ENCODE results near the gene TMEM141.
"Not testable (repeated sequence)": the region's sequence is repeated elsewhere in the genome, so short reads cannot be mapped to it uniquely, and the experiment has no call there.

The TMEM141 gene

DNA sequence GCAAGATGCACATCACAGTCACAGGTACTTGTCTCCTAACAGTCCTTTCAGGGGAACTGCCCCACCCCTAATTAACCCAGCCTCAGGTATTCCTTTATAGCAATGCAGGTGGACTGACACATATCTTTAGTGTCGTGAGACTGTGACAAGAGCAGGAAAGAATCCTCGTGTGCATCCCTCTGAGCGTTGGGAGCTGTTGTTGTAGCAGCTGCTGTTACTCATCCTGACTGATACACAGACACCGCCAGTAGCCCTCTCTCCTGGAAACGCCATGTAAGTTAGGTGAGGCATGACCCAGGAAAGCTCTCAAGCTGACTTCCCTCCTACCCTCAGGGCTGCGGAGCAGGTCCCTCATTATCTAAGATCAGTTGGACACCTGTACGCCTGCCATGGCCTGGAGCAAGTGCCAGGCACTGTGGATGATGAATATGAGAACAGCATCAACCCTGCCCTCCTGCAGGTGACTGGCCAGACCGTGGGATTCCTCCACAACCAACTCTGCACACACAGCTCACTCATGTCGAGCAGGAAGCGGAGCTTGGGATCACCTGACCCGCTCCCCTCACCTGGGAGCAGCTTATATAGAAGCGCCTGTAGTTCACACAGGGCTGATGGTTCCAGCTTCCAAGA, 16.6 kb upstream of the TMEM141 start:
- no peak for DNase-seq

DNA sequence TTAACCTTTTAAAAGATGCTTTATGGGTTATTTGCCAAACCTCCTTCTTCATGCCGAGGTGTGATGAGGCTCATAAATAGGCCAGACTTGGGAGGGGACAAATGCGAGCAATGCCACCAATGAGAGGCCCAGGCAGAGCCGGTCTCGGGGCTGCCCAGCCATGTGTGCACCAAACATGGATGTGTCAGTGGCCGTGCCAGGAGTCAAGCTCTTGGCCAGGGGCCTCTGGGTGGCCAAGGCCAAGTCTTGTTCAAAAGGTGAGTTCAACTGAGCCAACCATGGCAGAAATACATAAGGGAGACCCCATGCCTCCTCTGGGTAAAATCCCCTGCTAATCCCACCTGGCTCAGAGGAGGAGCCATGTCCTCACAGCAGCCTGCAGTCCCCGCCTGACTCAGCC, 16.0 kb upstream of the TMEM141 start:
- no peak for DNase-seq

GRCh38 chr9:136776947-136777346, 14.2 kb upstream of the TMEM141 start:
- DNase-seq, result no peak

DNA sequence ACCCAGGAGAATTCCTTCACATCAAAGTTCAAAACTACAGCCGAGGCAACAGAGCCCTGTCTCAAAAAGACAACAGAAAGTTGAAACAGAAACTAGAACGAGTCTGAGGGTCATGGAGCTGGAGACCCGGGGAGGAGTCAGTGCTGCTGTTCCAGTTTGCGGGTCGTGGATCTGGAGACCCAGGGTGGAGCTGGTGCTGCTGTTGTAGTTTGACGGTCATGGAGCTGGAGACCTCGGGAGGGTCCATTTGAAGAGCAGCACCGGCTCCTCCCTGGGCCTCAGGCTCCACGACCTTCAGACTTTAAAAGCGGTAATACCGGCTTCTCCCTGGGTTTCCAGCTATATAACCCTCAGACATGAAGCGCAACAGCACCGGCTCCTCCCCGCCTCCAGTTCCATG, 13.8 kb upstream of the TMEM141 start:
- DNase-seq, result no peak

GRCh38 chr9:136779808-136780207, 11.3 kb upstream of the TMEM141 start:
- no peak for DNase-seq

GRCh38 chr9:136782452-136782851, 8.7 kb upstream of the TMEM141 start:
- no peak for DNase-seq

DNA sequence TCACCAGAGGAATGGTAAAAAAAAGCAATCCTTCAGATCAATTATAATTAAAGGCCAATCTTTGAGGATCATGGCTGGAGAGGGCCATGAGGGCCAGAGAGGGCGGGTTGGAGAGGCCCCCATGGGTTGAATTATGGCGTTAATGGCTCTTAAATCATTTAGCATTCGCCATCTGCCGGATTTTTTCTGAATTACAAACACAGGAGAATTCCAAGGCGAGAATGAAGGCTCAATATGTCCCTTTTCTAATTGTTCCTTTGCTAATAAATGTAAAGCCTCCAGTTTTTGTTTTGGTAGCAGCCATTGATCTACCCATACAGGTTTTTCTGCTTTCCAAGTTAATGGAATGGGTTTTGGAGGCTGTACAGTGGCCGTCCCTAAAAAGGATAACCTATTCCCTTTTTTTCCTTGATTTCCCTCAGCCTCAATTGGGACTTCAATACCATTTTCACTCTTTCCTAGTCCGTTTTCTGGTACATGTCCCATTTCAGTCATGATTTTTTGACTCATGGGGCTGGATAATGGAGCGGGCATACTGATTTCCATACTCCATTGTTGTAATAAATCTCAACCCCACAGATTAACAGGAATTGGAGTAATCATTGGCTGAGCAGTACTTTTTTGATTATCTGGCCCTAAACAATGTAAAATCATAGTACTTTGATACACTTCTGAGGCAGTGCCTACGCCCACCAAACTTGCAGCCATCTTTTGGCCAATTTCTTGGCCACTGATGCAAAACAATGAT, 6.7 kb upstream of the TMEM141 start:
- DNase-seq, result no peak

DNA sequence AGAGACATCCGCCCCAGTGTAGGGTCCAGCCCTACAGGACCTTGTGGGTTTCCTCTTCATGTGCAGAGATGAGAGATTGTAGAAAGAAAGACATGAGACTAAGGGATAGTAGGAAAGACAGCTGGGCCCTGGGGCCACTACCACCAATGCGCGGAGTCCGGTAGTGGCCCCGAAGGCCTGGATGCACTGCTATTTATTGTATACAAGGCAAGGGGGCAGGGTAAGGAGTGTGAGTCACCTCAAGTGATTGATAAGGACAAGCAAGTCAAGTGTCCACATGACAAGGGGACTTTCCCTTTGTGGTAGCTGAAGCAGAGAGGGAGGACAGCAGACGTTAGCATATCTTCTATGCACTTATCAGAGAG, 6.2 kb upstream of the TMEM141 start:
- DNase-seq, result no peak

GRCh38 chr9:136785565-136786355, 5.4 kb upstream of the TMEM141 start:
- not testable (repeated sequence) for DNase-seq

DNA sequence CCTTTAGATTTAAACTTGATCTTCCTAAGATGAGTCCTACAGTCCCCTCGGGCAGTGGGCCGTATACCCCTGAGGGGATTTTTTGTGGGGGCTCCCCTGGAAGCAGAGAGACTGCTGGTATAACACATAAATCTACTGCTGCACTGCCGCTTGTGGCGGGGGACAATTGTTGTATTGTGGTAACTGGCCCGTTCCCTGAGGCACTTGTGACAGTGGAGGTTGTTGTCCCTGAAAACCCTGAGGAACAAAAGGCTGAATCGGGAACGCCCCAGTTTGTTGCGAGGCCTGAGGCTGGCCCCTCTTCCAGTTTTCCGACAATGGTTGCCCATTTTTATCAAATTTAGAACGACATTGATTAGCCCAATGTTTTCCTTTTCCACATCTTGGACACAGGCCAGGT, 4.7 kb upstream of the TMEM141 start:
- DNase-seq, result no peak

GRCh38 chr9:136786983-136787382, 4.2 kb upstream of the TMEM141 start:
- DNase-seq, result not testable (repeated sequence)

DNA sequence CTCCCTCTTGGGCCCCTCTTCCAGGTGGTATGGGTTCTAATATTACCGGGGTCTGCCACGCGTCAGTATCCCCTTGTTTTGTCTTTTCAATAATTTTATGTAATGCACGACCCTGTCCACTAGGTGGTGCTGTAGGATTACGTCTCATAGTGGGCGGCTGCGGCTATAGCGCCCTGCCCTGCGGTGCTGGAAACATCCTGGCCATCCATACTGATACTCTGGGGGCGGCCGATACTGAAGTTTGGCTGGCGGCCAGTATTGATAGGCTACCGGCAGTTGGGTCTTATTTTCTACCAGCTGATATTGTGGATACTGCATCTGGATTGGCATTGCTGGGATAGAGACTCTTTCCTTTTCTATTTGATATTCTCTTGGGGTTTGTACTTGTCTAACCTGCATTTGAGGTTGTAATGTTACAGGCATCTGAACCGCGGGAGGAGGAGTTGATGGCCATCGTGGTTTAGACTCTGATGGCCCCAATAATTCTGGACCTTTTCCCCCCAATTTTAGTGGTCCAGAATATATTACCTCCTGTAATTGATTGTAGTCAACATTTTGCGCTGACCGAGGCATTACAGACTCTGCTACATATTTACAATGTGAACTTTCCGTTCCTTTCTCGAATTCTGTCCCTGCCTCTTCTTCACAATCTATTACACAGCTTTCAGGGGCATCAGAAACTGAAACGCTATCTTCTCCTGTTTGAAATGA, 3.3 kb upstream of the TMEM141 start:
- peak; percentile 43 to 55 for DNase-seq

GRCh38 chr9:136788644-136789522, 2.3 kb upstream of the TMEM141 start:
- not testable (repeated sequence) for DNase-seq

DNA sequence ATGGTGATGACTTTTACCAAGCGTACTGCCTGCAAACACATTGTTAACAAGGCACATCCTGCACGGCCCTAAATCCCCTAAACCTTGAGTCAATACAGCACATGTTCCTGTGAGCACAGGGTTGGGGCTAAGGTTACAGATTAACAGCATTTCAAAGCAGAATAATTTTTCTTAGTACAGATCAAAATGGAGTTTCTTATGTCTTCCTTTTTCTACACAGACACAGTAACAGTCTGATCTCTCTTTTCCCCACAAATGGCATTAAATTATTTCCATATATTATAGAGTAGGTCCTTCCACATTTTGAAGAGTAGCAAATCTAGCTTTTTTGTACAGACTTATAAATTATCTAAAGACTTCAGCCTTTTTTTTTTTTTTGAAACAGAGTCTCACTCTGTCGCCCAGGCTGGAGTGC, 1.6 kb upstream of the TMEM141 start:
- DNase-seq, result no peak

GRCh38 chr9:136791516-136792276, 552 bp downstream of the TMEM141 start:
- DNase-seq, result peak; percentile 57 to 65

GRCh38 chr9:136792321-136793085, 1.4 kb downstream of the TMEM141 start:
- no peak for DNase-seq

GRCh38 chr9:136793086-136793946, 2.2 kb downstream of the TMEM141 start:
- DNase-seq, result no peak

- no peak for DNase-seq
These were observed 3.3 kb downstream of the TMEM141 start for GRCh38 chr9:136794281-136794999.

GRCh38 chr9:136795000-136795348, 3.8 kb downstream of the TMEM141 start:
- no peak for DNase-seq
